ENCODE results near the gene SPARC. TPM values are rescaled to one million over a fixed set of nuclear protein-coding genes. Genes with fewer than 3 reads are reported as not detected.

SPARC gene
- total RNA-seq, 1 donor from 2014 or later = 9,466 TPM

DNA sequence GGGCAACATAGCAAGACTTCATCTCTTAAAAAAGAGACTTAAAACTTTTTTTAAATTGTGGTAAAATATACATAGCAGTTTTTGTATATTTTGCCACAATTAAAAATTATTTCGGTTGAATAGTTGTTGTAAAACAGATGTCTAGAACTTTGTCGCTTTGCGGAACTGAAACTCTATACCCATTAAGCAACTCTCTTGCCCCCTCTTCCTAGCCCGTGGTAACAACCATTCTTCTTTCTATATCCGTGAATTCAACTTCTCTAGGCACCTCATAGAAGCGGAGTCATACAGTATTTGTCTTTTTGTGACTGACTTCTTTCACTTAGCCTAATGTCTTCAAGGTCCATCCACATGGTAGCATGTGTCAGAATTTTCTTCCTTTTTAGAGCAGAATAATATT lies 43.3 kb downstream of the SPARC start:
- no peaks in the 10 kb centered on the region for H3K9me3 Mint-ChIP-seq (ENCODE audit: unreplicated experiment)
- peaks cover 29% of the 10 kb centered on the region for H3K4me1 Mint-ChIP-seq (ENCODE audit: unreplicated experiment)
- H3K27me3 Mint-ChIP-seq (ENCODE audit: unreplicated experiment) = peaks cover 7% of the 10 kb centered on the region
- H3K4me3 Mint-ChIP-seq (ENCODE audit: unreplicated experiment) = no peak overlapping the region
- DNase-seq (ENCODE audit: extremely low spot score, unreplicated experiment) = no peak
- no peak overlapping the region for H3K27ac Mint-ChIP-seq (ENCODE audit: unreplicated experiment)
- TF ChIP-seq CTCF (IDR thresholded peaks at IDR 0.05) = no peak
- H3K36me3 Mint-ChIP-seq (ENCODE audit: unreplicated experiment) = no peaks in the 10 kb centered on the region

GRCh38 chr5:151642472-151643140 lies 44.1 kb downstream of the SPARC start:
- DNase-seq (ENCODE audit: extremely low spot score, unreplicated experiment) = no peak
- Mint-ChIP-seq H3K9me3 (ENCODE audit: unreplicated experiment) (no peaks in the 10 kb centered on the region), H3K27me3 (ENCODE audit: unreplicated experiment) (peaks cover 7% of the 10 kb centered on the region), H3K27ac (ENCODE audit: unreplicated experiment) (no peak overlapping the region), H3K4me3 (ENCODE audit: unreplicated experiment) (no peak overlapping the region), H3K36me3 (ENCODE audit: unreplicated experiment) (no peaks in the 10 kb centered on the region), H3K4me1 (ENCODE audit: unreplicated experiment) (peaks cover 29% of the 10 kb centered on the region)
- no peak for TF ChIP-seq CTCF (IDR thresholded peaks at IDR 0.05)

DNA sequence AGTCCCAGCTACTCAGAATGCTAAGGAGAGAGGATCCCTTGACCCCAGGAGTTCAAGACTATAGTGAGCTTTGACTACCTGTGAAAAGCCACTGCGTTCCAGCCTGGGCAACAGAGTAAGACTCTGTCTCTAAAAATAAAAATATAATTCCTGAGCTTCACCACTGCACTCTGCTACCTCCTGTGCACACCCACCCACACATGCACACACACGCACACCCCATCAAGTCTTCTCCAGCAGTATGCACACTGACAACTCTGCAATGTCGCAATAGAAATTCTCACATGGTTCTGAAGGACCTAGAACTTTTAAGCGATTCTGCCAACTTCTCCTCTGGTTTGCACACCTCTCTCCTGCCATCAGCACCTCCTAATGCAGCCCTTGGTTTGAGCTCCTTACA lies 48.1 kb downstream of the SPARC start:
- no peak overlapping the region for H3K27ac Mint-ChIP-seq (ENCODE audit: unreplicated experiment)
- peaks cover 16% of the 10 kb centered on the region for H3K27me3 Mint-ChIP-seq (ENCODE audit: unreplicated experiment)
- H3K4me3 Mint-ChIP-seq (ENCODE audit: unreplicated experiment) = no peak overlapping the region
- no peaks in the 10 kb centered on the region for H3K36me3 Mint-ChIP-seq (ENCODE audit: unreplicated experiment)
- DNase-seq (ENCODE audit: extremely low spot score, unreplicated experiment) = no peak
- H3K4me1 Mint-ChIP-seq (ENCODE audit: unreplicated experiment) = peaks cover 17% of the 10 kb centered on the region
- no peak for TF ChIP-seq CTCF (IDR thresholded peaks at IDR 0.05)
- H3K9me3 Mint-ChIP-seq (ENCODE audit: unreplicated experiment) = no peaks in the 10 kb centered on the region

- H3K27me3 Mint-ChIP-seq (ENCODE audit: unreplicated experiment) = peaks cover 16% of the 10 kb centered on the region
- no peaks in the 10 kb centered on the region for H3K9me3 Mint-ChIP-seq (ENCODE audit: unreplicated experiment)
- no peak overlapping the region for H3K27ac Mint-ChIP-seq (ENCODE audit: unreplicated experiment)
- no peak overlapping the region for H3K4me3 Mint-ChIP-seq (ENCODE audit: unreplicated experiment)
- no peak for TF ChIP-seq CTCF (IDR thresholded peaks at IDR 0.05)
- H3K36me3 Mint-ChIP-seq (ENCODE audit: unreplicated experiment) = no peaks in the 10 kb centered on the region
- no peak for DNase-seq (ENCODE audit: extremely low spot score, unreplicated experiment)
- peaks cover 21% of the 10 kb centered on the region for H3K4me1 Mint-ChIP-seq (ENCODE audit: unreplicated experiment)
These were observed 49.0 kb downstream of the SPARC start for GRCh38 chr5:151637676-151638075.

DNA sequence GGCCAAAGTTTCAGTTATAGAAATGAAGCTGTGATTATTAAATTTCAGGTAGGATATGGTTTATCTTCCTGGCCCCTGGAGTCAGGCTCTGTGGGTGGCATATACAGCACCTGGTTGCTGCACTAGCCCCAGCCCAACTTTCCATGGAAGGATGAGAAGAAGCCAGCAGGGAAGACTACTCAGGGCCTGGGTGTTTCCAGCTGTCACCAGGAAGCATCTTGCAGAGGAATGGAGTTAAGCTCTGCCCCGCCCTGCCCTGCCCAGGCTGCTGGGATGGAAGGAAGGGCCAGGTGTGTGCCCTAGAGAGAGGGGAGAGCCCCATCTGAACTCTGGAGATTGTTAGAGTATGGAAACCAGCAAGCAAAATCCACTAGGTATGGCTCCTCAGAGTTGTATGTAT lies 52.8 kb downstream of the SPARC start:
- Mint-ChIP-seq H3K4me3 (ENCODE audit: unreplicated experiment) (no peak overlapping the region), H3K4me1 (ENCODE audit: unreplicated experiment) (peaks cover 31% of the 10 kb centered on the region), H3K36me3 (ENCODE audit: unreplicated experiment) (no peaks in the 10 kb centered on the region), H3K27ac (ENCODE audit: unreplicated experiment) (no peak overlapping the region), H3K27me3 (ENCODE audit: unreplicated experiment) (peaks cover 10% of the 10 kb centered on the region), H3K9me3 (ENCODE audit: unreplicated experiment) (no peaks in the 10 kb centered on the region)
- TF ChIP-seq CTCF (IDR thresholded peaks at IDR 0.05) = no peak
- no peak for DNase-seq (ENCODE audit: extremely low spot score, unreplicated experiment)

Data from osteocyte (in vitro differentiated cells).